Measurements from ENCODE around the gene CCDC196. TPM values are rescaled to one million over a fixed set of nuclear protein-coding genes. Genes with fewer than 3 reads are reported as not detected.
"Not testable (repeated sequence)": the region's sequence is repeated elsewhere in the genome, so short reads cannot be mapped to it uniquely, and the experiment has no call there.

CCDC196 gene
- total RNA-seq, 1 donor from 2014 or later: not detected

GRCh38 chr14:66539034-66539433 is 52.9 kb downstream of the CCDC196 start:
- H3K36me3 ChIP-seq: no peaks in the 10 kb centered on the region
- no peak for DNase-seq (ENCODE audit: extremely low spot score in 2 of 2)
- TF ChIP-seq POLR2A (IDR thresholded peaks at IDR 0.05) (no peak), POLR2AphosphoS5 (IDR thresholded peaks at IDR 0.05; ENCODE audit: insufficient read depth in 1 of 2, low read depth in 1 of 2) (no peak)
- TF ChIP-seq, protein P1, sequence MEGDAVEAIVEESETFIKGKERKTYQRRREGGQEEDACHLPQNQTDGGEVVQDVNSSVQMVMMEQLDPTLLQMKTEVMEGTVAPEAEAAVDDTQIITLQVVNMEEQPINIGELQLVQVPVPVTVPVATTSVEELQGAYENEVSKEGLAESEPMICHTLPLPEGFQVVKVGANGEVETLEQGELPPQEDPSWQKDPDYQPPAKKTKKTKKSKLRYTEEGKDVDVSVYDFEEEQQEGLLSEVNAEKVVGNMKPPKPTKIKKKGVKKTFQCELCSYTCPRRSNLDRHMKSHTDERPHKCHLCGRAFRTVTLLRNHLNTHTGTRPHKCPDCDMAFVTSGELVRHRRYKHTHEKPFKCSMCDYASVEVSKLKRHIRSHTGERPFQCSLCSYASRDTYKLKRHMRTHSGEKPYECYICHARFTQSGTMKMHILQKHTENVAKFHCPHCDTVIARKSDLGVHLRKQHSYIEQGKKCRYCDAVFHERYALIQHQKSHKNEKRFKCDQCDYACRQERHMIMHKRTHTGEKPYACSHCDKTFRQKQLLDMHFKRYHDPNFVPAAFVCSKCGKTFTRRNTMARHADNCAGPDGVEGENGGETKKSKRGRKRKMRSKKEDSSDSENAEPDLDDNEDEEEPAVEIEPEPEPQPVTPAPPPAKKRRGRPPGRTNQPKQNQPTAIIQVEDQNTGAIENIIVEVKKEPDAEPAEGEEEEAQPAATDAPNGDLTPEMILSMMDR (IDR thresholded peaks at IDR 0.05): no peak
- H3K27me3 ChIP-seq: no peaks in the 10 kb centered on the region
- intact Hi-C loops (cut with DNase I): no loop called here
- H3K9me3 ChIP-seq: no peaks in the 10 kb centered on the region
- H3K27ac ChIP-seq: no peak overlapping the region
- no peak overlapping the region for H3K4me3 ChIP-seq
- no peaks in the 10 kb centered on the region for H3K4me1 ChIP-seq

- H3K36me3 ChIP-seq: no peaks in the 10 kb centered on the region
- no peaks in the 10 kb centered on the region for H3K27me3 ChIP-seq
- no peaks in the 10 kb centered on the region for H3K4me1 ChIP-seq
- H3K4me3 ChIP-seq: no peak overlapping the region
- DNase-seq (ENCODE audit: extremely low spot score in 2 of 2): no peak
- intact Hi-C loops (cut with DNase I): no loop called here
- no peak for TF ChIP-seq POLR2A (IDR thresholded peaks at IDR 0.05)
- TF ChIP-seq POLR2AphosphoS5 (IDR thresholded peaks at IDR 0.05; ENCODE audit: insufficient read depth in 1 of 2, low read depth in 1 of 2): no peak
- no peaks in the 10 kb centered on the region for H3K9me3 ChIP-seq
- H3K27ac ChIP-seq: no peak overlapping the region
Observed at GRCh38 chr14:66540038-66540437, 53.9 kb downstream of the CCDC196 start.

- DNase-seq (ENCODE audit: extremely low spot score in 2 of 2): no peak
- Histone ChIP-seq H3K27me3 (no peaks in the 10 kb centered on the region), H3K27ac (no peak overlapping the region), H3K36me3 (no peaks in the 10 kb centered on the region), H3K4me1 (no peaks in the 10 kb centered on the region), H3K9me3 (no peaks in the 10 kb centered on the region), H3K4me3 (no peak overlapping the region)
- TF ChIP-seq, protein P1 (IDR thresholded peaks at IDR 0.05): no peak
- intact Hi-C loops (cut with DNase I): no loop called here
Observed at GRCh38 chr14:66541627-66542026, 55.5 kb downstream of the CCDC196 start.

- Histone ChIP-seq H3K9me3 (no peaks in the 10 kb centered on the region), H3K27me3 (no peaks in the 10 kb centered on the region), H3K4me1 (no peaks in the 10 kb centered on the region), H3K36me3 (no peaks in the 10 kb centered on the region), H3K4me3 (no peak overlapping the region), H3K27ac (no peak overlapping the region)
- no peak for TF ChIP-seq POLR2AphosphoS5 (IDR thresholded peaks at IDR 0.05; ENCODE audit: insufficient read depth in 1 of 2, low read depth in 1 of 2)
- no peak for TF ChIP-seq POLR2A (IDR thresholded peaks at IDR 0.05)
- TF ChIP-seq, protein P1 (IDR thresholded peaks at IDR 0.05): no peak
- no peak for DNase-seq (ENCODE audit: extremely low spot score in 2 of 2)
- intact Hi-C loops (cut with DNase I): no loop called here
Observed at GRCh38 chr14:66543996-66544395, 57.8 kb downstream of the CCDC196 start.

- H3K36me3 ChIP-seq; H3K27me3 ChIP-seq; H3K27ac ChIP-seq; H3K4me1 ChIP-seq; intact Hi-C loops (cut with DNase I); DNase-seq (ENCODE audit: extremely low spot score in 2 of 2); H3K4me3 ChIP-seq; H3K9me3 ChIP-seq: not testable (repeated sequence)
Observed at GRCh38 chr14:66545191-66545590, 59.0 kb downstream of the CCDC196 start.

- intact Hi-C loops (cut with DNase I); H3K27ac ChIP-seq; H3K27me3 ChIP-seq; H3K9me3 ChIP-seq; DNase-seq (ENCODE audit: extremely low spot score in 2 of 2); H3K36me3 ChIP-seq; H3K4me1 ChIP-seq; H3K4me3 ChIP-seq: not testable (repeated sequence)
Observed at GRCh38 chr14:66545751-66546150, 59.6 kb downstream of the CCDC196 start.

Other genes with a start within 250 kb of the CCDC196 start
- gene GPHN, start 21.8 kb downstream of the CCDC196 start, total RNA-seq: 12.5 TPM